Measurements from ENCODE around the gene EPHA2.
"Not testable (repeated sequence)": the region's sequence is repeated elsewhere in the genome, so short reads cannot be mapped to it uniquely, and the experiment has no call there.

EPHA2 gene

GRCh38 chr1:16155537-16156410 lies at the start of gene EPHA2:
Gene EPHA2 (minus strand): TSS chr1:16156069. CDS start chr1:16155932, 137 bp downstream.
- peak; percentile 52 to 95 (median 66) for DNase-seq
- intact Hi-C loops (cut with DNase I): no loop called here

GRCh38 chr1:16205334-16205671 lies 49.4 kb upstream of the EPHA2 start:
- peak in 1 of 10 donors; percentile 44 for DNase-seq
- intact Hi-C loops (cut with DNase I): no loop called here

GRCh38 chr1:16204634-16205333 lies 48.9 kb upstream of the EPHA2 start:
- intact Hi-C loops (cut with DNase I): no loop called here
- peak in 1 of 10 donors; percentile 39 for DNase-seq

GRCh38 chr1:16204216-16204615 lies 48.3 kb upstream of the EPHA2 start:
- DNase-seq: peak in 1 of 10 donors; percentile 21
- intact Hi-C loops (cut with DNase I): no loop called here

GRCh38 chr1:16203550-16203949 lies 47.7 kb upstream of the EPHA2 start:
- intact Hi-C loops (cut with DNase I): no loop called here
- no peak for DNase-seq

GRCh38 chr1:16202281-16203210 lies 46.7 kb upstream of the EPHA2 start:
- peak in 1 of 10 donors; percentile 29 for DNase-seq
- intact Hi-C loops (cut with DNase I): no loop called here

- no peak for DNase-seq
- intact Hi-C loops (cut with DNase I): no loop called here
These were observed 43.8 kb upstream of the EPHA2 start for GRCh38 chr1:16199700-16200099.

- DNase-seq: peak in 1 of 10 donors; percentile 16
- intact Hi-C loops (cut with DNase I): no loop called here
These were observed 43.3 kb upstream of the EPHA2 start for GRCh38 chr1:16199157-16199501.

- peak in 1 of 10 donors; percentile 47 for DNase-seq
- intact Hi-C loops (cut with DNase I): no loop called here
These were observed 42.7 kb upstream of the EPHA2 start for GRCh38 chr1:16198444-16199156.

- no peak for DNase-seq
- intact Hi-C loops (cut with DNase I): no loop called here
These were observed 41.0 kb upstream of the EPHA2 start for GRCh38 chr1:16196874-16197273.

GRCh38 chr1:16196139-16196538 lies 40.3 kb upstream of the EPHA2 start:
- intact Hi-C loops (cut with DNase I); DNase-seq: not testable (repeated sequence)

- DNase-seq: no peak
- intact Hi-C loops (cut with DNase I): no loop called here
These were observed 39.6 kb upstream of the EPHA2 start for GRCh38 chr1:16195518-16195905.

GRCh38 chr1:16191916-16192546 lies 36.2 kb upstream of the EPHA2 start:
- intact Hi-C loops (cut with DNase I): no loop called here
- no peak for DNase-seq

GRCh38 chr1:16191309-16191708 lies 35.4 kb upstream of the EPHA2 start:
- intact Hi-C loops (cut with DNase I): no loop called here
- no peak for DNase-seq

- DNase-seq: peak in 6 of 10 donors; percentile 45 to 81 (median 56)
- intact Hi-C loops (cut with DNase I): loop anchor here (5.0 kb wide), 1 partner anchor 52 kb away; no protein-coding TSS in a partner anchor
These were observed 34.2 kb upstream of the EPHA2 start for GRCh38 chr1:16189921-16190621.

GRCh38 chr1:16189003-16189402 lies 33.1 kb upstream of the EPHA2 start:
- DNase-seq: no peak
- intact Hi-C loops (cut with DNase I): loop anchor here (5.0 kb wide), 1 partner anchor 53 kb away; no protein-coding TSS in a partner anchor

- intact Hi-C loops (cut with DNase I): loop anchor here (1.0 to 5.0 kb wide), 2 partner anchors 54 to 109 kb away; no protein-coding TSS in a partner anchor
- peak in 9 of 10 donors; percentile 36 to 96 (median 68) for DNase-seq
These were observed 32.0 kb upstream of the EPHA2 start for GRCh38 chr1:16187748-16188401.

- no peak for DNase-seq
- intact Hi-C loops (cut with DNase I): loop anchor here (1.0 to 5.0 kb wide), 2 partner anchors 56 to 107 kb away; no protein-coding TSS in a partner anchor
These were observed 30.9 kb upstream of the EPHA2 start for GRCh38 chr1:16186655-16187235.
